Gastroesophageal sphincter (tissue), 4 donors: ENCODE results near the gene PTPN5. TPM values are rescaled to one million over a fixed set of nuclear protein-coding genes. Genes with fewer than 3 reads are reported as not detected.
A peak's percentile ranks its signal among the peaks of the same experiment; 100 is the strongest.

ENCODE experiments used
- ATAC-seq: fragments of 150-250 bp; one replicate; pipeline ENCODE4 v1.9.1; 2016; ENCODE audit warnings: mild to moderate bottlenecking, moderate library complexity
- H3K27ac ChIP-seq, 4 donors: fragments of 200-600 bp; sonication (generic) in 3 of 4; 1 replicate in 3 of 4; 2 replicates in 1 of 4; pipeline ENCODE4 v1.5.1; 2016 to 2019
- H3K27me3 ChIP-seq: fragments of 200-600 bp; sonication (generic); one replicate; pipeline ENCODE4 v1.5.1; 2019
- H3K36me3 ChIP-seq, 2 donors: fragments of 200-600 bp; sonication (generic); one replicate each; pipeline ENCODE4 v1.5.1; 2019; ENCODE audit warnings: control low read depth in 1 of 2
- H3K4me1 ChIP-seq, 3 donors: fragments of 200-600 bp; sonication (generic); 1 replicate in 2 of 3; 2 replicates in 1 of 3; pipeline ENCODE4 v1.5.1; 2016 to 2019; ENCODE audit warnings: control low read depth in 2 of 3
- H3K4me3 ChIP-seq, 2 donors: fragments of 200-600 bp; sonication (generic); one replicate each; pipeline ENCODE4 v1.5.1; 2019; ENCODE audit warnings: mild to moderate bottlenecking in 1 of 2, moderate library complexity in 1 of 2
- H3K9me3 ChIP-seq, 3 donors: fragments of 200-600 bp; sonication (generic); one replicate each; pipeline ENCODE4 v1.5.1; 2017 to 2019; ENCODE audit warnings: control low read depth in 2 of 3
- EP300 ChIP-seq: sonication (generic); formaldehyde crosslinking; IDR thresholded peaks from one replicate; pipeline ENCODE4 v1.6.1; 2017; ENCODE audit warnings: antibody characterized with exemption, mild to moderate bottlenecking
- POLR2A ChIP-seq, 2 donors: fragments of 450-650 bp; IDR thresholded peaks; one replicate each; pipeline ENCODE4 v1.6.1; 2017; ENCODE audit warnings: antibody characterized with exemption in 2 of 2, mild to moderate bottlenecking in 2 of 2, moderate library complexity in 1 of 2
- POLR2AphosphoS5 ChIP-seq: sonication (generic); formaldehyde crosslinking; IDR thresholded peaks from one replicate; pipeline ENCODE4 v1.6.1; 2017; ENCODE audit warnings: antibody characterized with exemption
- WGBS, 2 donors: methylation state at CpG; one replicate each; pipeline ENCODE4 v1.1.5; 2018; ENCODE audit warnings: low coverage in 1 of 2; 5-methylcytosine and 5-hydroxymethylcytosine counted together
- total RNA-seq, 4 donors: library from RNA; depleted of rRNA; stranded (reverse); fragments of >200 nt; gene quantifications; one replicate each; pipeline ENCODE4 v1.1.0, GENCODE V29; 2016
- TF ChIP-seq, protein P1 (sequence below), 4 experiments: fragments of 200-600 bp in 2 of 4; fragments of 450-650 bp in 2 of 4; sonication (generic) in 1 of 4; IDR thresholded peaks; one replicate each; pipeline ENCODE4 v1.5.1; 2017 to 2019; ENCODE audit warnings: antibody characterized with exemption in 4 of 4, mild to moderate bottlenecking in 2 of 4, moderate library complexity in 2 of 4

Gene PTPN5
- total RNA-seq, 4 donors from 2014 or later = 1.3 to 4.4 (median 3.8) TPM

DNA sequence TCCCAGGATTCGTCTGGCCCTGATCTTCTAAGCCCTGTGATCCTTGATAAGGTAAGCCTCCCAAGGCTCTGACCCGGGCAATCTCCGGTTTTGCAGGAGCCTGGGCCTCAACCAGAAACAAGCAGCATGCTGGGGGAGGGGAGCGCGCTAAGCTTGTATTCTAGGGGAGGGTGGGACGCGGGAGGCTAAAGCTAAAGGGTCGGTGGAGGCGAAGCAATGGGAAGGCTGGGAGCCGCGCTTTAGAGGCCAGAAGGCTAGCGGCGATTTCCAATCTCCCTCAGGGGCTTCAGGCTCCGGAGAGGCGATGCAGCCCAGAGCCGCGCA, 753 bp downstream of the PTPN5 start:
- Histone ChIP-seq H3K27ac (no peak overlapping the region), H3K36me3 (no peaks in the 10 kb centered on the region), H3K9me3 (no peaks in the 10 kb centered on the region), H3K27me3 (peaks cover 57% of the 10 kb centered on the region), H3K4me1 (peaks cover 0 to 15% (median 8%) of the 10 kb centered on the region in 3 donors), H3K4me3 (peak overlapping the region in 1 of 2 donors; percentile 47)
- 7% methylated on average over 6 of the region's 17 CpGs; no CpG with 5 or more reads in 1 of the 2 donors for WGBS, 2 donors
- TF ChIP-seq POLR2A (IDR thresholded peaks at IDR 0.05) = no peak
- no peak for ATAC-seq

DNA sequence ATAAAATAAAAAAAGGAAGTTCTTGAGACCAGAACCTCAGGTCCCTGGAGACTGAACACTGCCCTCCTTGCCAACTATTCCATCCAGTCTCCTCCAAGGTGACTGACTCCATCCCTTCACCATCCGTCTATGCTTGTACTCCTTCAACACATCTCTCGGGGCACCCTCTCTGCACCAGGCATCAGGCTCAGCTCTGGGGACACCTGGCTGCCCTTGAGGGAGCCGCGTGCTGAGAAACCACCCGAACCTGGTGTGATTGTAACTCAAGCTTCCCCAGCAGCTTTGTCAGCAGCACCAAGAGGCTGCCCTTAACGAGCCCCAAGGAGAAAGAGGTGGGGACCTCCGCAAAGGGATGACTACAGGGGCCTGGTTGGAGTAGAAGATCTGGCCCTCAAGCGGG, 1.7 kb downstream of the PTPN5 start:
- ATAC-seq = no peak
- Histone ChIP-seq H3K4me1 (peaks cover 0 to 15% (median 8%) of the 10 kb centered on the region in 3 donors), H3K4me3 (no peak overlapping the region), H3K36me3 (no peaks in the 10 kb centered on the region), H3K27ac (no peak overlapping the region), H3K9me3 (no peaks in the 10 kb centered on the region), H3K27me3 (peaks cover 53% of the 10 kb centered on the region)
- TF ChIP-seq, protein P1, sequence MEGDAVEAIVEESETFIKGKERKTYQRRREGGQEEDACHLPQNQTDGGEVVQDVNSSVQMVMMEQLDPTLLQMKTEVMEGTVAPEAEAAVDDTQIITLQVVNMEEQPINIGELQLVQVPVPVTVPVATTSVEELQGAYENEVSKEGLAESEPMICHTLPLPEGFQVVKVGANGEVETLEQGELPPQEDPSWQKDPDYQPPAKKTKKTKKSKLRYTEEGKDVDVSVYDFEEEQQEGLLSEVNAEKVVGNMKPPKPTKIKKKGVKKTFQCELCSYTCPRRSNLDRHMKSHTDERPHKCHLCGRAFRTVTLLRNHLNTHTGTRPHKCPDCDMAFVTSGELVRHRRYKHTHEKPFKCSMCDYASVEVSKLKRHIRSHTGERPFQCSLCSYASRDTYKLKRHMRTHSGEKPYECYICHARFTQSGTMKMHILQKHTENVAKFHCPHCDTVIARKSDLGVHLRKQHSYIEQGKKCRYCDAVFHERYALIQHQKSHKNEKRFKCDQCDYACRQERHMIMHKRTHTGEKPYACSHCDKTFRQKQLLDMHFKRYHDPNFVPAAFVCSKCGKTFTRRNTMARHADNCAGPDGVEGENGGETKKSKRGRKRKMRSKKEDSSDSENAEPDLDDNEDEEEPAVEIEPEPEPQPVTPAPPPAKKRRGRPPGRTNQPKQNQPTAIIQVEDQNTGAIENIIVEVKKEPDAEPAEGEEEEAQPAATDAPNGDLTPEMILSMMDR (IDR thresholded peaks at IDR 0.05) = no peak
- no peak for TF ChIP-seq POLR2A (IDR thresholded peaks at IDR 0.05)
- 72 to 100% methylated on average over 3 of the region's 8 CpGs for WGBS, 2 donors

DNA sequence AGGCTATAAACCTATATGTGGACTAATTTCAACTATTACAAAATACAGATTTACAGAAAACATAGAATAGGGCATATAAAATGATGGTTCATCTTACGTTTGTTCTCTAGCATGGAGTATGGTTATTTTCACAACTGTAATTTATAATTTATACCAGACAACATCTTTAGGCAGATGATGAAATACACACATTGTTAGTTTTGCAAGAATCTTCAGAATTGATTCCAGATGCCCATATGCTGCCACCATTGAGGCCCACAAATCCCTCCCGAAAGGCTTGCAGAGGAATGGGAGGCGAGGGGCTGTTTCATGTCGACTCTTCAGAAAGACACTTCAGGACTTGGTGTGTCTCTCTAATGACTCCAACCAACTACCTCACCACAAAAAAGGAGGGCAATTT, 6.2 kb downstream of the PTPN5 start:
- TF ChIP-seq POLR2A (IDR thresholded peaks at IDR 0.05) (no peak), EP300 (no peak), POLR2AphosphoS5 (no peak)
- TF ChIP-seq, protein P1 (IDR thresholded peaks at IDR 0.05) = no peak
- H3K36me3 ChIP-seq = no peaks in the 10 kb centered on the region
- WGBS, 2 donors = 42 to 72% methylated on average over 3 to 4 of the region's 4 CpGs
- H3K4me1 ChIP-seq = no peaks in the 10 kb centered on the region
- no peak overlapping the region for H3K4me3 ChIP-seq
- H3K27ac ChIP-seq = no peak overlapping the region
- ATAC-seq = no peak
- no peaks in the 10 kb centered on the region for H3K9me3 ChIP-seq
- H3K27me3 ChIP-seq = peaks cover 12% of the 10 kb centered on the region

DNA sequence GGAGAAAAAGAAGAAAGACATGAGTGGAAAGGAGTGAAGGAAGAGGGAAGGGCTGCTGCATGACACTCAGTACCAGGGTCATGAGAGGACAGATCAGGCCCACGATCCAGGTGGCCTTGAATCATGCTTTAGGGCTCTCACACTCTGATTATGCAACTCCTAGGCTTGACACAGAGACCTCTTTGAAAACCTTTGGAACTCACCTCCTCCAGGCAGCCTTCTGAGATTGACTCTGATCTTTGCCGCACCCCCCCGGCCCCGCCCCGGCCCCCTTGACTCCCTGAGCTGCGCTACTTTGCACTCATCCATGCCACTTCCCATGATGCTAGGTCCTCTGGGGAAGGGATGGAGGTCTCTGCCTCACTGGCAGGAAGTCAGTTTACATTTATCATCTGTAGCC, 10.7 kb downstream of the PTPN5 start:
- 57% methylated on average over 1 of the region's 6 CpGs; no CpG with 5 or more reads in 1 of the 2 donors for WGBS, 2 donors
- no peak overlapping the region for H3K4me3 ChIP-seq
- no peaks in the 10 kb centered on the region for H3K36me3 ChIP-seq
- TF ChIP-seq POLR2A (IDR thresholded peaks at IDR 0.05) = no peak
- no peak for TF ChIP-seq POLR2AphosphoS5
- TF ChIP-seq EP300 = no peak
- TF ChIP-seq, protein P1 (IDR thresholded peaks at IDR 0.05) = no peak
- H3K27me3 ChIP-seq = peaks cover 7% of the 10 kb centered on the region
- H3K4me1 ChIP-seq = no peaks in the 10 kb centered on the region
- peak overlapping the region in 1 of 4 donors; percentile 2 for H3K27ac ChIP-seq
- no peak for ATAC-seq
- H3K9me3 ChIP-seq = no peaks in the 10 kb centered on the region

DNA sequence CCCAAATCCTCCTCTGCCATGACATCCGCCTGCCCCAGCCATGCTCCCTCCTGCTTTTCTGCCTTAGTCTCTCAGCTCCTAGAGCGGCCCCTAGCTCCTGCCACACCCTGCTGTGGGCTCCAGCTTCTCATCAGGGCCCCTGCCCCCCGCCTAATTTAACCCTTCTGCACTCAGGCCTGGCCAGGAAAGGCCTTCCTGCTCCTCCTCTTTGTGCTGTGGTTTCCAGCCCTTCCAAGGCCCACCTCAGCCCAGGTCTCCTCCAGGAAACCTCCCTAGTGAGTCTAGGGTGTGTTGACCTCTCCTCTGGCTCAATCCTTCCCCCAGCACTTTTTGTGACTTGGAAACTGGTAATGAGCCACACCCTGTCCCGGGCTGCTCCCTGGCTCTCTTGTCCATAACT, 11.3 kb downstream of the PTPN5 start:
- peak overlapping the region in 1 of 4 donors; percentile 2 for H3K27ac ChIP-seq
- peak; percentile 16 for ATAC-seq
- no peak overlapping the region for H3K4me3 ChIP-seq
- no peaks in the 10 kb centered on the region for H3K4me1 ChIP-seq
- no peaks in the 10 kb centered on the region for H3K36me3 ChIP-seq
- TF ChIP-seq, protein P1 (IDR thresholded peaks at IDR 0.05) = no peak
- TF ChIP-seq POLR2AphosphoS5 (no peak), POLR2A (IDR thresholded peaks at IDR 0.05) (no peak), EP300 (no peak)
- H3K9me3 ChIP-seq = no peaks in the 10 kb centered on the region
- 40 to 42% methylated on average over 3 of the region's 4 CpGs for WGBS, 2 donors
- peaks cover 12% of the 10 kb centered on the region for H3K27me3 ChIP-seq
